CD4-positive, alpha-beta T cell treated with Interferon alpha-2 for 1 hour (primary cell): ENCODE measurements around the gene CDH7.

Experiments used
- DNase-seq, 2 donors: peaks; one replicate each; pipeline ENCODE4 v3.0.0-alpha.2; 2020 to 2022

Gene CDH7

GRCh38 chr18:65768120-65768778 is 17.4 kb downstream of the CDH7 start:
- DNase-seq: no peak

GRCh38 chr18:65769652-65770051 is 18.8 kb downstream of the CDH7 start:
- DNase-seq: no peak

- no peak for DNase-seq
Measured at GRCh38 chr18:65786474-65786873, 35.7 kb downstream of the CDH7 start.

- no peak for DNase-seq
Measured at GRCh38 chr18:65788373-65788772, 37.6 kb downstream of the CDH7 start.

GRCh38 chr18:65790604-65791003 is 39.8 kb downstream of the CDH7 start:
- no peak for DNase-seq

- no peak for DNase-seq
Measured at GRCh38 chr18:65791719-65792118, 40.9 kb downstream of the CDH7 start.

- no peak for DNase-seq
Measured at GRCh38 chr18:65792456-65793074, 41.8 kb downstream of the CDH7 start.

- DNase-seq: no peak
Measured at GRCh38 chr18:65808759-65809158, 57.9 kb downstream of the CDH7 start.

GRCh38 chr18:65811307-65811706 is 60.5 kb downstream of the CDH7 start:
- no peak for DNase-seq

- no peak for DNase-seq
Measured at GRCh38 chr18:65815506-65815905, 64.7 kb downstream of the CDH7 start.

GRCh38 chr18:65817178-65817577 is 66.4 kb downstream of the CDH7 start:
- DNase-seq: no peak

GRCh38 chr18:65821911-65822310 is 71.1 kb downstream of the CDH7 start:
- DNase-seq: no peak

GRCh38 chr18:65822826-65823225 is 72.0 kb downstream of the CDH7 start:
- DNase-seq: no peak

GRCh38 chr18:65827444-65827843 is 76.6 kb downstream of the CDH7 start:
- DNase-seq: no peak

GRCh38 chr18:65835881-65836280 is 85.1 kb downstream of the CDH7 start:
- no peak for DNase-seq

GRCh38 chr18:65846107-65846506 is 95.3 kb downstream of the CDH7 start:
- DNase-seq: no peak

- no peak for DNase-seq
Measured at GRCh38 chr18:65852273-65852672, 101.5 kb downstream of the CDH7 start.

- no peak for DNase-seq
Measured at GRCh38 chr18:65859075-65859474, 108.3 kb downstream of the CDH7 start.

GRCh38 chr18:65869527-65869926 is 118.7 kb downstream of the CDH7 start:
- no peak for DNase-seq

- no peak for DNase-seq
Measured at GRCh38 chr18:65876310-65876709, 125.5 kb downstream of the CDH7 start.

- DNase-seq: no peak
Measured at GRCh38 chr18:65897292-65897691, 146.5 kb downstream of the CDH7 start.

GRCh38 chr18:65901522-65901921 is 150.7 kb downstream of the CDH7 start:
- DNase-seq: no peak

GRCh38 chr18:65906621-65907034 is 155.8 kb downstream of the CDH7 start:
- no peak for DNase-seq

GRCh38 chr18:65907281-65907680 is 156.5 kb downstream of the CDH7 start:
- no peak for DNase-seq

GRCh38 chr18:65919018-65919417 is 168.2 kb downstream of the CDH7 start:
- no peak for DNase-seq
